K562 (cell line): ENCODE results near the gene ITK. TPM values are rescaled to one million over a fixed set of nuclear protein-coding genes. Genes with fewer than 3 reads are reported as not detected.

Experiments
- BCL6 ChIP-seq: fragments of 250-450 bp; sonication (Bioruptor Pico); IDR thresholded peaks from 2 replicates; pipeline ENCODE4 v1.4.0; 2020
- ELK1 ChIP-seq: sonication (generic); formaldehyde crosslinking; IDR thresholded peaks from 2 replicates; pipeline ENCODE4 v1.8.1; 2022; ENCODE audit warnings: missing genetic modification reagents
- EWSR1 ChIP-seq: fragments of 450-650 bp; IDR thresholded peaks from 2 replicates; pipeline ENCODE4 v1.6.1; 2018; ENCODE audit warnings: borderline replicate concordance, mild to moderate bottlenecking, low read depth, moderate library complexity; ENCODE audit not compliant: partially characterized antibody
- FOXA1 ChIP-seq: fragments of 450-650 bp; IDR thresholded peaks from 2 replicates; pipeline ENCODE4 v1.6.1; 2016; ENCODE audit warnings: mild to moderate bottlenecking, borderline replicate concordance
- GTF2B ChIP-seq: IDR thresholded peaks from 2 replicates; pipeline ENCODE4 v1.6.1; 2011; ENCODE audit not compliant: insufficient read length; ENCODE audit errors: extremely low read depth
- HDAC2 ChIP-seq: fragments of 450-650 bp; IDR thresholded peaks from 2 replicates; pipeline ENCODE4 v1.6.1; 2016; ENCODE audit warnings: mild to moderate bottlenecking
- HINFP ChIP-seq: fragments of 450-650 bp; conservative IDR thresholded peaks from 2 replicates; pipeline ENCODE4 v1.6.1; 2016; ENCODE audit warnings: missing genetic modification characterization, low read depth, mild to moderate bottlenecking, control low read depth, missing compliant biosample characterization
- HNRNPUL1 ChIP-seq: fragments of 200-400 bp; formaldehyde crosslinking; IDR thresholded peaks from 2 replicates; pipeline ENCODE4 v1.6.1; 2017; ENCODE audit warnings: low read length
- KDM1A ChIP-seq, 2 experiments: fragments of 450-650 bp; IDR thresholded peaks; 2 replicates each; pipeline ENCODE4 v1.6.1; 2016; ENCODE audit warnings: mild to moderate bottlenecking in 2 of 2
- MCM2 ChIP-seq: fragments of 450-650 bp; IDR thresholded peaks from 2 replicates; pipeline ENCODE4 v1.6.1; 2017; ENCODE audit warnings: low read depth, mild to moderate bottlenecking
- NR0B1 ChIP-seq: fragments of 450-650 bp; IDR thresholded peaks from one replicate; pipeline ENCODE4 v1.6.1; 2018; ENCODE audit warnings: mild to moderate bottlenecking, moderate library complexity; ENCODE audit not compliant: partially characterized antibody
- NR4A1 ChIP-seq, 2 experiments: fragments of 250-450 bp in 1 of 2; fragments of 450-650 bp in 1 of 2; sonication (Bioruptor Pico) in 1 of 2; IDR thresholded peaks; 2 replicates each; pipeline versions ENCODE4 v1.4.0 to v1.6.1; 2016 to 2020; ENCODE audit warnings: mild to moderate bottlenecking in 2 of 2, missing compliant biosample characterization in 1 of 2, missing genetic modification characterization in 1 of 2, moderate library complexity in 1 of 2
- SMAD4 ChIP-seq: fragments of 250-450 bp; sonication (Bioruptor Pico); conservative IDR thresholded peaks from 2 replicates; pipeline ENCODE4 v1.8.0; 2021; ENCODE audit warnings: inconsistent platforms, mild to moderate bottlenecking, moderate library complexity
- SNAPC5 ChIP-seq: fragments of 250-450 bp; sonication (Bioruptor Pico); IDR thresholded peaks from 2 replicates; pipeline ENCODE4 v1.8.0; 2021; ENCODE audit warnings: moderate library complexity, mild to moderate bottlenecking, inconsistent platforms
- TEAD1 ChIP-seq, 2 experiments: fragments of 450-650 bp in 1 of 2; sonication (generic) in 1 of 2; formaldehyde crosslinking; IDR thresholded peaks; 2 replicates each; pipeline versions ENCODE4 v1.4.0 to v1.8.0; 2020 to 2022; ENCODE audit warnings: mild to moderate bottlenecking in 2 of 2, missing genetic modification reagents in 1 of 2
- TFE3 ChIP-seq: fragments of 450-650 bp; formaldehyde crosslinking; IDR thresholded peaks from 2 replicates; pipeline ENCODE4 v1.4.0; 2020; ENCODE audit warnings: mild to moderate bottlenecking, mixed read lengths
- THAP7 ChIP-seq: fragments of 250-450 bp; sonication (Bioruptor Pico); IDR thresholded peaks from 2 replicates; pipeline ENCODE4 v1.5.0; 2021
- ZNF239 ChIP-seq: fragments of 250-450 bp; sonication (Bioruptor Pico); IDR thresholded peaks from 2 replicates; pipeline ENCODE4 v1.4.0; 2020; ENCODE audit warnings: mild to moderate bottlenecking
- ZNF436 ChIP-seq: fragments of 250-450, 450-650 bp; sonication (Bioruptor Pico); formaldehyde crosslinking; IDR thresholded peaks from 2 replicates; pipeline ENCODE4 v1.7.0; 2020; ENCODE audit warnings: mild to moderate bottlenecking
- ZNF668 ChIP-seq: fragments of 250-450 bp; sonication (Bioruptor Pico); IDR thresholded peaks from 2 replicates; pipeline ENCODE4 v1.8.0; 2022; ENCODE audit warnings: mild to moderate bottlenecking, inconsistent platforms
- ZNF830 ChIP-seq: fragments of 250-450 bp; sonication (Bioruptor Pico); IDR thresholded peaks from 2 replicates; pipeline ENCODE4 v1.5.0; 2021; ENCODE audit warnings: mild to moderate bottlenecking
- polyA plus RNA-seq, 8 experiments: library from polyadenylated mRNA; depleted of rRNA in 4 of 8; stranded (reverse) in 5 of 8; unstranded in 3 of 8; fragments of >200 nt; fragmentation: Nextera tagmentation in 2 of 8; fragmentation: Illumina TruSeq in 1 of 8; extraction: Ambion mirVana in 2 of 8; extraction: Trizol in 1 of 8; gene quantifications; 2 replicates each; pipeline versions ENCODE4 v1.2.1 to v1.2.3, GENCODE V29; 2011 to 2014; ENCODE audit warnings: inconsistent platforms in 1 of 8, missing spikeins in 1 of 8
- total RNA-seq, 7 experiments: library from RNA; depleted of rRNA in 6 of 7; stranded (reverse); fragments of >200 nt in 6 of 7; fragmentation: Illumina TruSeq in 2 of 7; extraction: Trizol in 2 of 7; gene quantifications; 2 replicates each; pipeline versions ENCODE4 v1.2.1 to v1.2.3, GENCODE V29; 2011 to 2021; ENCODE audit warnings: low replicate concordance in 1 of 7

The ITK gene
- total and polyA plus RNA-seq, 9 of the 15 experiments (the other 6 are each of a cell fraction or from before 2014, with no cell fraction given) = 0.04 to 0.75 TPM; not detected in 7

GRCh38 chr5:157278319-157279037, 97.8 kb downstream of the ITK start (continued):
- TF ChIP-seq TFE3 (CRISPR knock-in tag) = peak; percentile 41
- no peak for TF ChIP-seq HDAC2
- TF ChIP-seq FOXA1 = no peak
- TF ChIP-seq NR4A1 (CRISPR knock-in tag; IDR thresholded peaks at IDR 0.05) = peak; percentile 90; the same call in 1 of the 2 replicates
- TF ChIP-seq NR4A1 (tag; IDR thresholded peaks at IDR 0.05) = peak; percentile 97
- peak; percentile 50; the same call in 1 of the 2 replicates for TF ChIP-seq HINFP (tag)
- TF ChIP-seq ZNF830 (CRISPR knock-in tag) = no peak
- peak; percentile 87; the same call in 1 of the 2 replicates for TF ChIP-seq BCL6
- no peak for TF ChIP-seq ELK1
- peak; percentile 57; the same call in 1 of the 2 replicates for TF ChIP-seq SNAPC5 (CRISPR knock-in tag)
- no peak for TF ChIP-seq HNRNPUL1
- peak; percentile 96 for TF ChIP-seq SMAD4 (CRISPR knock-in tag)
- no peak for TF ChIP-seq ZNF436 (CRISPR knock-in tag)
- TF ChIP-seq TEAD1 (CRISPR knock-in tag; IDR thresholded peaks at IDR 0.05) = peak in 1 of 2 experiments; percentile 98; a peak in 2 of 4 replicates
- no peak for TF ChIP-seq NR0B1
- TF ChIP-seq MCM2 = no peak
- peak; percentile 97 for TF ChIP-seq ZNF668
- peak; percentile 93 for TF ChIP-seq ZNF239 (CRISPR knock-in tag)
- no peak for TF ChIP-seq GTF2B
- TF ChIP-seq KDM1A (IDR thresholded peaks at IDR 0.05) = no peak
- no peak for TF ChIP-seq THAP7 (CRISPR knock-in tag)
- no peak for TF ChIP-seq EWSR1
